Prostate gland (tissue), 2 donors: ENCODE data around the gene HAUS8. TPM values are rescaled to one million over a fixed set of nuclear protein-coding genes. Genes with fewer than 3 reads are reported as not detected.
A peak's percentile ranks its signal among the peaks of the same experiment; 100 is the strongest.
"Not testable (repeated sequence)": the region's sequence is repeated elsewhere in the genome, so short reads cannot be mapped to it uniquely, and the experiment has no call there.

Experiments
- DNase-seq: peaks from one replicate; pipeline ENCODE4 v3.0.0-alpha.2; 2019; ENCODE audit warnings: low spot score
- H3K27ac ChIP-seq, 2 donors: fragments of 200-600 bp; sonication (generic); 2 replicates each; pipeline ENCODE4 v1.5.1; 2017 to 2019
- H3K27me3 ChIP-seq: fragments of 200-600 bp; sonication (generic); replicated peaks from 2 replicates; pipeline ENCODE4 v1.5.1; 2019; ENCODE audit not compliant: insufficient read depth
- H3K36me3 ChIP-seq, 2 donors: fragments of 200-600 bp; sonication (generic); 1 replicate in 1 of 2; 2 replicates in 1 of 2; pipeline versions ENCODE4 v1.5.1 to v1.8.1; 2017 to 2019
- H3K4me1 ChIP-seq: fragments of 200-600 bp; sonication (generic); replicated peaks from 2 replicates; pipeline ENCODE4 v1.5.1; 2019
- H3K4me3 ChIP-seq, 2 donors: fragments of 200-600 bp; sonication (generic); 2 replicates each; pipeline ENCODE4 v1.5.1; 2017 to 2019
- H3K9me3 ChIP-seq: fragments of 200-600 bp; sonication (generic); 2 replicates; pipeline ENCODE4 v1.5.1; 2017
- CTCF ChIP-seq, 4 experiments: fragments of 200-600 bp in 2 of 4; fragments of 450-650 bp in 2 of 4; sonication (generic) in 2 of 4; IDR thresholded peaks; 1 replicate in 3 of 4; 2 replicates in 1 of 4; pipeline ENCODE4 v1.5.1; 2016 to 2019; ENCODE audit warnings: antibody characterized with exemption in 4 of 4, mild to moderate bottlenecking in 2 of 4, moderate library complexity in 2 of 4
- POLR2A ChIP-seq: fragments of 450-650 bp; IDR thresholded peaks from one replicate; pipeline ENCODE4 v1.6.1; 2016; ENCODE audit warnings: antibody characterized with exemption, mild to moderate bottlenecking
- POLR2AphosphoS5 ChIP-seq: sonication (generic); formaldehyde crosslinking; IDR thresholded peaks from one replicate; pipeline ENCODE4 v1.6.1; 2017; ENCODE audit warnings: antibody characterized with exemption
- WGBS: methylation state at CpG from one replicate; pipeline ENCODE4 v1.1.5; 2018; 5-methylcytosine and 5-hydroxymethylcytosine counted together
- intact Hi-C: fragments of 100-400 bp; cut with DNase I; formaldehyde crosslinking; loops from one replicate; pipeline ENCODE4 v1.14.2; 2022
- total RNA-seq, 2 donors: library from RNA; depleted of rRNA; stranded (reverse); fragments of >200 nt; gene quantifications; one replicate each; pipeline ENCODE4 v1.1.0, GENCODE V29; 2016

HAUS8 gene
- total RNA-seq, 2 donors from 2014 or later = 6.5 to 15.3 TPM

- 98% methylated on average over 59 of the region's 59 CpGs for WGBS
- Histone ChIP-seq H3K9me3 (no peaks in the 10 kb centered on the region), H3K4me1 (no peaks in the 10 kb centered on the region), H3K27ac (no peak overlapping the region), H3K27me3 (no peaks in the 10 kb centered on the region), H3K4me3 (no peak overlapping the region), H3K36me3 (peaks cover 0 to 8% of the 10 kb centered on the region in 2 donors)
- intact Hi-C loops = no loop called here
- TF ChIP-seq POLR2AphosphoS5 (no peak), CTCF (IDR thresholded peaks at IDR 0.05) (no peak), POLR2A (no peak)
- DNase-seq = no peak
Observed at GRCh38 chr19:17101686-17102628, 26.7 kb upstream of the HAUS8 start.

- H3K4me1 ChIP-seq = no peaks in the 10 kb centered on the region
- H3K27me3 ChIP-seq = no peaks in the 10 kb centered on the region
- H3K36me3 ChIP-seq = peaks cover 0 to 8% of the 10 kb centered on the region in 2 donors
- H3K9me3 ChIP-seq = no peaks in the 10 kb centered on the region
- no peak overlapping the region for H3K4me3 ChIP-seq
- WGBS = 77% methylated on average over 9 of the region's 9 CpGs
- TF ChIP-seq CTCF (IDR thresholded peaks at IDR 0.05) = no peak
- no peak for TF ChIP-seq POLR2A
- no peak for TF ChIP-seq POLR2AphosphoS5
- intact Hi-C loops = no loop called here
- no peak overlapping the region for H3K27ac ChIP-seq
- DNase-seq = no peak
Observed at GRCh38 chr19:17098326-17098725, 23.1 kb upstream of the HAUS8 start.

GRCh38 chr19:17097593-17098126, 22.4 kb upstream of the HAUS8 start:
- peaks cover 0 to 8% of the 10 kb centered on the region in 2 donors for H3K36me3 ChIP-seq
- WGBS = 84% methylated on average over 8 of the region's 8 CpGs
- H3K27me3 ChIP-seq = no peaks in the 10 kb centered on the region
- no peaks in the 10 kb centered on the region for H3K4me1 ChIP-seq
- no peak overlapping the region for H3K4me3 ChIP-seq
- DNase-seq = no peak
- no peaks in the 10 kb centered on the region for H3K9me3 ChIP-seq
- intact Hi-C loops = no loop called here
- no peak for TF ChIP-seq CTCF (IDR thresholded peaks at IDR 0.05)
- no peak for TF ChIP-seq POLR2AphosphoS5
- TF ChIP-seq POLR2A = no peak
- H3K27ac ChIP-seq = no peak overlapping the region

- Histone ChIP-seq H3K4me1 (no peaks in the 10 kb centered on the region), H3K4me3 (no peak overlapping the region), H3K9me3 (no peaks in the 10 kb centered on the region), H3K27ac (peak overlapping the region; percentile 33 to 38), H3K27me3 (no peaks in the 10 kb centered on the region), H3K36me3 (no peaks in the 10 kb centered on the region)
- intact Hi-C loops = no loop called here
- no peak for TF ChIP-seq CTCF (IDR thresholded peaks at IDR 0.05)
- no peak for TF ChIP-seq POLR2A
- no peak for TF ChIP-seq POLR2AphosphoS5
- 86% methylated on average over 23 of the region's 23 CpGs for WGBS
- DNase-seq = no peak
Observed at GRCh38 chr19:17095141-17095919, 20.1 kb upstream of the HAUS8 start.

GRCh38 chr19:17094694-17095093, 19.4 kb upstream of the HAUS8 start:
- intact Hi-C loops, H3K4me3 ChIP-seq, H3K27me3 ChIP-seq, DNase-seq, H3K36me3 ChIP-seq, H3K9me3 ChIP-seq, H3K4me1 ChIP-seq: not testable (repeated sequence)
- peak overlapping the region; percentile 33 to 38 for H3K27ac ChIP-seq
- 89% methylated on average over 3 of the region's 3 CpGs for WGBS
